Neural crest cell (in vitro differentiated cells): Measurements from ENCODE around the gene ALOX15B. TPM values are rescaled to one million over a fixed set of nuclear protein-coding genes. Genes with fewer than 3 reads are reported as not detected.

Experiments used
- DNase-seq: peaks from one replicate; pipeline ENCODE4 v3.0.0; 2021; ENCODE audit warnings: low read depth, mixed read lengths, low spot score
- H3K27ac Mint-ChIP-seq: one replicate; pipeline ENCODE4 v1.8.0; 2021; ENCODE audit warnings: mild to moderate bottlenecking, mixed read lengths; ENCODE audit not compliant: unreplicated experiment
- H3K27me3 Mint-ChIP-seq: 2 replicates; pipeline ENCODE4 v1.8.0; 2021; ENCODE audit warnings: low read depth, mild to moderate bottlenecking, mixed read lengths
- H3K36me3 Mint-ChIP-seq: 2 replicates; pipeline ENCODE4 v1.8.0; 2021; ENCODE audit warnings: low read depth, mild to moderate bottlenecking, mixed read lengths
- H3K4me1 Mint-ChIP-seq: 2 replicates; pipeline ENCODE4 v1.8.0; 2021; ENCODE audit warnings: mixed read lengths
- H3K4me3 Mint-ChIP-seq: one replicate; pipeline ENCODE4 v1.8.0; 2021; ENCODE audit warnings: mild to moderate bottlenecking, mixed read lengths
- H3K9me3 Mint-ChIP-seq: 2 replicates; pipeline ENCODE4 v1.8.0; 2021; ENCODE audit warnings: mixed read lengths
- total RNA-seq: library from RNA; stranded (reverse); gene quantifications from 2 replicates; pipeline ENCODE4 v1.2.1, GENCODE V29; 2021
- TF ChIP-seq, protein P1 (sequence below): fragments of 200-600 bp; sonication (generic); conservative IDR thresholded peaks from 2 replicates; pipeline ENCODE4 v1.5.0; 2021; ENCODE audit warnings: antibody characterized with exemption, mild to moderate bottlenecking

ALOX15B gene
- total RNA-seq, 1 donor from 2014 or later, result not detected

DNA sequence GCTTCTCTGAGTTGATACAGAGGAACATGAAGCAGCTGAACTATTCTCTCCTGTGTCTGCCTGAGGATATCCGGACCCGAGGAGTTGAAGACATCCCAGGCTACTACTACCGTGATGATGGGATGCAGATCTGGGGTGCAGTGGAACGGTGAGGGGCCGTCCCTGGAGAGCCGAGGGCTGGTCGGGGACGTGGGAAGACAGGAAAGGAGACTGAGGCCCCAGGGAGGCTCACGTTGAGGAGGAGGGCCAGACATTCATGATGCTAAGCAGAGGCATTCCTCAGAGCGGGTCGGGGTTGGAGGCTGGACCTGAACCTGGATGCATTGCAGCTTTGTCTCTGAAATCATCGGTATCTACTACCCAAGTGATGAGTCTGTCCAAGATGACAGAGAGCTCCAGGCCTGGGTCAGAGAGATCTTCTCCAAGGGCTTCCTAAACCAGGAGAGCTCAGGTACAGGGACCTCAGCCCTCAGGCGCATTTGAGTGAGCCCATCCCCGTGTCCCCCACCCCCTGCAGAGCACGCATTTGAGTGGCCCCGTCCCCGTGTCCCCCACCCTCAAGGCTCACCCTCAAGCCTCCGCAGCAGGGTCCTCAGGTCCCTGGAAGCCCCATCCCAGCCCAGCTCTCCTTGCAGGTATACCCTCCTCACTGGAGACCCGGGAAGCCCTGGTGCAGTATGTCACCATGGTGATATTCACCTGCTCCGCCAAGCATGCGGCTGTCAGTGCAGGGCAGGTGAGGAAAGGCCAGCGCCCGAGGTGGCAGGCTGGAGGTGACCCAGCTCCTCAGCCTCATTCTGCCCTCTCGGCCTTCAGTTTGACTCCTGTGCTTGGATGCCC, 8.3 kb downstream of the ALOX15B start:
- Mint-ChIP-seq H3K27ac (no peak overlapping the region), H3K9me3 (no peaks in the 10 kb centered on the region), H3K4me1 (no peaks in the 10 kb centered on the region), H3K36me3 (no peaks in the 10 kb centered on the region), H3K4me3 (no peak overlapping the region), H3K27me3 (peaks cover 11% of the 10 kb centered on the region)
- DNase-seq, result no peak
- TF ChIP-seq, protein P1, sequence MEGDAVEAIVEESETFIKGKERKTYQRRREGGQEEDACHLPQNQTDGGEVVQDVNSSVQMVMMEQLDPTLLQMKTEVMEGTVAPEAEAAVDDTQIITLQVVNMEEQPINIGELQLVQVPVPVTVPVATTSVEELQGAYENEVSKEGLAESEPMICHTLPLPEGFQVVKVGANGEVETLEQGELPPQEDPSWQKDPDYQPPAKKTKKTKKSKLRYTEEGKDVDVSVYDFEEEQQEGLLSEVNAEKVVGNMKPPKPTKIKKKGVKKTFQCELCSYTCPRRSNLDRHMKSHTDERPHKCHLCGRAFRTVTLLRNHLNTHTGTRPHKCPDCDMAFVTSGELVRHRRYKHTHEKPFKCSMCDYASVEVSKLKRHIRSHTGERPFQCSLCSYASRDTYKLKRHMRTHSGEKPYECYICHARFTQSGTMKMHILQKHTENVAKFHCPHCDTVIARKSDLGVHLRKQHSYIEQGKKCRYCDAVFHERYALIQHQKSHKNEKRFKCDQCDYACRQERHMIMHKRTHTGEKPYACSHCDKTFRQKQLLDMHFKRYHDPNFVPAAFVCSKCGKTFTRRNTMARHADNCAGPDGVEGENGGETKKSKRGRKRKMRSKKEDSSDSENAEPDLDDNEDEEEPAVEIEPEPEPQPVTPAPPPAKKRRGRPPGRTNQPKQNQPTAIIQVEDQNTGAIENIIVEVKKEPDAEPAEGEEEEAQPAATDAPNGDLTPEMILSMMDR, result no peak

DNA sequence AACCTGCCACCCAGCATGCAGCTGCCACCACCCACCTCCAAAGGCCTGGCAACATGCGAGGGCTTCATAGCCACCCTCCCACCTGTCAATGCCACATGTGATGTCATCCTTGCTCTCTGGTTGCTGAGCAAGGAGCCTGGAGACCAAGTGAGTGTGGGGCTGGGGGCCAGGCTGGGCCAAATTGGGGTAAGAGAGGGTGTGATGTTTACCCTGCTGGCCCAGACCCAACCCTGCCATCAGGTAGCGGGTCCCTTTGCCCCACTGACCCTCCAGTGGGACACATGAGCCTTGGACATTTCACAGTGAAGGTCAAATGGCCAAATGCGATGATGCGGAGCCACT, 8.9 kb downstream of the ALOX15B start:
- no peaks in the 10 kb centered on the region for H3K36me3 Mint-ChIP-seq
- TF ChIP-seq, protein P1, result no peak

DNA sequence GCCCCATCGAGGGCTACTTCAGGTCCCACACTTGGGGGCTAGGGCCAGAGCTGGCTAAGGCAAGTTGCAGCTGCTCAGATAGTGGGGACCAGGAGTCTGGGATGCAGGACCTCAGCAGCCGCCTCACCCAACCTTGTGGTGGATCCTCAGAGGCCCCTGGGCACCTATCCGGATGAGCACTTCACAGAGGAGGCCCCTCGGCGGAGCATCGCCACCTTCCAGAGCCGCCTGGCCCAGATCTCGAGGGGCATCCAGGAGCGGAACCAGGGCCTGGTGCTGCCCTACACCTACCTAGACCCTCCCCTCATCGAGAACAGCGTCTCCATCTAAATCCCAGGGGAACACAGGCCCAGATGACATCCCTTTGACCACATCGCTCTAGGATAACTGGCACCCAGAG, 9.4 kb downstream of the ALOX15B start:
- H3K36me3 Mint-ChIP-seq, result no peaks in the 10 kb centered on the region
- H3K4me1 Mint-ChIP-seq, result no peaks in the 10 kb centered on the region
- TF ChIP-seq, protein P1, result no peak
- H3K4me3 Mint-ChIP-seq, result no peak overlapping the region
- H3K27ac Mint-ChIP-seq, result no peak overlapping the region
- H3K9me3 Mint-ChIP-seq, result no peaks in the 10 kb centered on the region
- H3K27me3 Mint-ChIP-seq, result peaks cover 11% of the 10 kb centered on the region
- DNase-seq, result no peak

More for the DNA sequence above, 8.9 kb downstream of the ALOX15B start:
- H3K4me1 Mint-ChIP-seq, result no peaks in the 10 kb centered on the region
- H3K9me3 Mint-ChIP-seq, result no peaks in the 10 kb centered on the region
- DNase-seq, result no peak
- no peak overlapping the region for H3K27ac Mint-ChIP-seq
- H3K27me3 Mint-ChIP-seq, result peaks cover 11% of the 10 kb centered on the region
- no peak overlapping the region for H3K4me3 Mint-ChIP-seq

DNA sequence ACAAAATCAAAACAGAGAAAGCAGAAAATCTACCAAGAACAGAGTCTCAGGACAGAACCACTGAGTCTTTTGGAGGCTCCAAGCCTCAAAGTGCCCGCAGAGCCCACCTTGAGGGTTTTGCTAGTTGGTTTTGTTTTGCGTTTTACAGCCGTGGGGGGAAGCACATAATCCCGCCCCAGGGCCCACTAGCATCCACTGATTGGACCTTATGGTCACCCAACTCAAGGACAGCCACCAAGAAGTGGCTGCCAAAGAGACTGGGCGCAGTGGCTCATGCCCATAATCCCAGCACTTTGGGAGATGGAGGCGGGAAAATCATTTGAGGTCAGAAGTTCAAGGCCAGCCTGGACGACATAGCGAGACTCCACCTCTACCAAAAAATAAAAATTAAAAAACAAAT, 9.9 kb downstream of the ALOX15B start:
- Mint-ChIP-seq H3K27ac (no peak overlapping the region), H3K9me3 (no peaks in the 10 kb centered on the region), H3K36me3 (no peaks in the 10 kb centered on the region), H3K4me3 (no peak overlapping the region), H3K4me1 (no peaks in the 10 kb centered on the region), H3K27me3 (peaks cover 14% of the 10 kb centered on the region)
- TF ChIP-seq, protein P1, result no peak
- no peak for DNase-seq

DNA sequence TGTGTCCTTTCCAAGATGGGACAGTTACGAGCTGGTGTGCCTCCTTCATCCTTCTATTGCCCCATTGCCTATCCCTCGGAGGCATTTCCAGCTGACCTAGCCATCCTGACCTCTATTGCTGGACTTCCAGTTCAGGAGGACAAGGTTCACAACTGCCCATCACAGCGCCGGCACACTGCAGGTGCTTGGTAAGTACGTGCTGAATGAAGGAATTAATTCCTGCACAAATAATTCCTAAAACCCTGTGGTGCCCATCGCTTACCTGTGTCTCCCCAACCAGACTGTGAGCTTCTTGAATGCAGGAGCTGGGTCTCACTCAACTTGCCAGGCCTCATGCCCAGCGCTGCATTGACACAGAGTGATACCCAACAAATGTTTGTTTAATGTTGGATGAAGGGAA, 13.0 kb downstream of the ALOX15B start:
- no peak for DNase-seq
- TF ChIP-seq, protein P1, result no peak
- no peaks in the 10 kb centered on the region for H3K36me3 Mint-ChIP-seq
- H3K9me3 Mint-ChIP-seq, result no peaks in the 10 kb centered on the region
- no peak overlapping the region for H3K4me3 Mint-ChIP-seq
- H3K27me3 Mint-ChIP-seq, result peaks cover 28% of the 10 kb centered on the region
- no peak overlapping the region for H3K27ac Mint-ChIP-seq
- H3K4me1 Mint-ChIP-seq, result no peaks in the 10 kb centered on the region
